Measurements from ENCODE around the gene ATP2B1. TPM values are rescaled to one million over a fixed set of nuclear protein-coding genes. Genes with fewer than 3 reads are reported as not detected.

The ATP2B1 gene
- total RNA-seq, 1 experiment from 2014 or later, result 48.5 TPM

DNA sequence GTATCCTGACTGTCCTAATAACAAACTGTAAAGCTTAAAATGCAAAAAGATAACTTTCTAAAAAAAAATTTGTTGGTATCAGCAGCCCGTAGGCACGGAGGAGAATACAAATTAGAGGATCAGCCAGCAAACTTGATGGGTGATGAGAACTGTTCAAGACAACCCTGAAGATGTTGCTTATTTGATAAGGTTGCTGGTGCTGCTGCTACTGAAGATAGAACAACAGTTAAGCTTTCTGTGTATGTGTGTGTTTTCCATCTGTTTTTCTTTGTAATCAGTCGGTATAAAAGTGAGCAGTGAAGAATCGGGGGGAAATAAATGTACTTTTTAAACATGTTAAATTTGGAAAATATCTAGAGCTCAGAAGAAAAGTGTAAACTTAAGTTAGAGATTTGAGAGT is 115.4 kb downstream of the ATP2B1 start:
- H2AFZ ChIP-seq (ENCODE audit: low read length), result no peak overlapping the region
- H3K9ac ChIP-seq (ENCODE audit: low read length), result no peak overlapping the region
- intact Hi-C loops (cut with micrococcal nuclease), result no loop called here
- H4K20me1 ChIP-seq (ENCODE audit: low read length), result no peaks in the 10 kb centered on the region
- no peaks in the 10 kb centered on the region for H3K9me3 ChIP-seq (ENCODE audit: low read length)
- H3K4me2 ChIP-seq (ENCODE audit: low read length), result no peak overlapping the region
- CTCF ChIA-PET, result no interaction called here
- H3F3A ChIP-seq (ENCODE audit: low read length, unreplicated experiment), result no peaks in the 10 kb centered on the region
- H3K79me2 ChIP-seq (ENCODE audit: low read length), result no peaks in the 10 kb centered on the region
- BruUV-seq (replicated peaks), result no TSS peak
- H3K27ac ChIP-seq (ENCODE audit: low read length), result no peak overlapping the region
- no peak overlapping the region for H3K4me3 ChIP-seq (ENCODE audit: low read length)
- peaks cover 38% of the 10 kb centered on the region for H3K36me3 ChIP-seq (ENCODE audit: low read depth, low read length)
- H3K4me1 ChIP-seq (ENCODE audit: insufficient read depth, low read length), result no peaks in the 10 kb centered on the region
- TF ChIP-seq EZH2 (IDR thresholded peaks at IDR 0.05; ENCODE audit: low read length, unreplicated experiment), result no peak
- TF ChIP-seq, protein P1, sequence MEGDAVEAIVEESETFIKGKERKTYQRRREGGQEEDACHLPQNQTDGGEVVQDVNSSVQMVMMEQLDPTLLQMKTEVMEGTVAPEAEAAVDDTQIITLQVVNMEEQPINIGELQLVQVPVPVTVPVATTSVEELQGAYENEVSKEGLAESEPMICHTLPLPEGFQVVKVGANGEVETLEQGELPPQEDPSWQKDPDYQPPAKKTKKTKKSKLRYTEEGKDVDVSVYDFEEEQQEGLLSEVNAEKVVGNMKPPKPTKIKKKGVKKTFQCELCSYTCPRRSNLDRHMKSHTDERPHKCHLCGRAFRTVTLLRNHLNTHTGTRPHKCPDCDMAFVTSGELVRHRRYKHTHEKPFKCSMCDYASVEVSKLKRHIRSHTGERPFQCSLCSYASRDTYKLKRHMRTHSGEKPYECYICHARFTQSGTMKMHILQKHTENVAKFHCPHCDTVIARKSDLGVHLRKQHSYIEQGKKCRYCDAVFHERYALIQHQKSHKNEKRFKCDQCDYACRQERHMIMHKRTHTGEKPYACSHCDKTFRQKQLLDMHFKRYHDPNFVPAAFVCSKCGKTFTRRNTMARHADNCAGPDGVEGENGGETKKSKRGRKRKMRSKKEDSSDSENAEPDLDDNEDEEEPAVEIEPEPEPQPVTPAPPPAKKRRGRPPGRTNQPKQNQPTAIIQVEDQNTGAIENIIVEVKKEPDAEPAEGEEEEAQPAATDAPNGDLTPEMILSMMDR (conservative IDR thresholded peaks at IDR 0.05; ENCODE audit: low read depth, low read length), result no peak
- TF ChIP-seq EZH2phosphoT487 (IDR thresholded peaks at IDR 0.05; ENCODE audit: borderline replicate concordance, low read length), result no peak
- no peak for ATAC-seq
- no peaks in the 10 kb centered on the region for H3K9me2 ChIP-seq (replicated peaks; ENCODE audit: low read length)
- no peak for DNase-seq
- POLR2A ChIA-PET (ENCODE audit: unreplicated experiment), result no interaction called here
- no peaks in the 10 kb centered on the region for H3K27me3 ChIP-seq (ENCODE audit: low read length)

DNA sequence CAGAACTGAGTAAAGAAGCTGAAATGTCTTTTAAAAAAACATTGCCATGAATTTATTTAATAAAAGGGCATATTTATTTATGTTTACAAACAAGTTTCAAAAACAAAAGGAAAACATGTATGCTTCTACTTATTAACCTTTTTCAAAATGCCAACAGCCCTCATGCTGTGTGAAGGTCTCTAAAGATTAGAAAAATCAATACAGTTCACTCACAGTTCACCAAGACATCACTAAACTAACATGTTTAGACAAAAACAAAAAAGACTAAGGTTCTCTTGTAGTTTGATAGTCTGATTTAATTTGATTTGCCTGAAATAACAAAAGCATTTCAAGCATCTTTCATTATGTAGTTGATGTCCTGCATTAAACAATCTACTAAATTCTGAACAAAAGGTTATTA is 118.9 kb downstream of the ATP2B1 start:
- ChIA-PET CTCF (no interaction called here), POLR2A (ENCODE audit: unreplicated experiment) (no interaction called here)
- no peak for ATAC-seq
- TF ChIP-seq EZH2 (IDR thresholded peaks at IDR 0.05; ENCODE audit: low read length, unreplicated experiment) (no peak), EZH2phosphoT487 (IDR thresholded peaks at IDR 0.05; ENCODE audit: borderline replicate concordance, low read length) (no peak)
- TF ChIP-seq, protein P1 (conservative IDR thresholded peaks at IDR 0.05; ENCODE audit: low read depth, low read length), result no peak
- H2AFZ ChIP-seq (ENCODE audit: low read length), result no peak overlapping the region
- no peaks in the 10 kb centered on the region for H3K9me2 ChIP-seq (replicated peaks; ENCODE audit: low read length)
- no peak for DNase-seq
- H3K4me1 ChIP-seq (ENCODE audit: insufficient read depth, low read length), result no peaks in the 10 kb centered on the region
- BruUV-seq (replicated peaks), result no TSS peak
- H3F3A ChIP-seq (ENCODE audit: low read length, unreplicated experiment), result no peaks in the 10 kb centered on the region
- H3K79me2 ChIP-seq (ENCODE audit: low read length), result no peaks in the 10 kb centered on the region
- H3K4me3 ChIP-seq (ENCODE audit: low read length), result no peak overlapping the region
- intact Hi-C loops (cut with micrococcal nuclease), result no loop called here
- no peak overlapping the region for H3K4me2 ChIP-seq (ENCODE audit: low read length)
- no peaks in the 10 kb centered on the region for H4K20me1 ChIP-seq (ENCODE audit: low read length)
- H3K9ac ChIP-seq (ENCODE audit: low read length), result no peak overlapping the region
- H3K27me3 ChIP-seq (ENCODE audit: low read length), result no peaks in the 10 kb centered on the region
- peaks cover 23% of the 10 kb centered on the region for H3K36me3 ChIP-seq (ENCODE audit: low read depth, low read length)
- H3K9me3 ChIP-seq (ENCODE audit: low read length), result no peaks in the 10 kb centered on the region
- no peak overlapping the region for H3K27ac ChIP-seq (ENCODE audit: low read length)

DNA sequence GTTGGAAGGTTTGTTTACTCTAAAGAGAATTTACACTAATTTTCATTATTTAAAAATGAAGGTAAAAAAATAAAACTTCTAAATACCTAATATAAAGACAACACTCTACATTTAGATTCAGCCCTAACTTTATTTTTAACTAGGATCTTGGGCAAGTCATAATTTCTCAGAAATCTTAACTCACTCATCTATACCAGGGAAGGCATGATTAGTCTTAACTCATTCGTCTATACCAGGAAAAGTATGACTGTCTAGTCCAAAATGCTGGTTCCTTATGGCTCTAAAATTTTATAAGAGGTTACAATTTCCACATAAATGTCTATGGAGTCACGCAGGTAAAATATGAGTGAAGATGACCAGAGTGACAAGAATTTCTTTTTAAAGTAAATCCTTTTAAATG is 130.1 kb downstream of the ATP2B1 start:
- ATAC-seq, result no peak
- intact Hi-C loops (cut with micrococcal nuclease), result no loop called here
- no peak overlapping the region for H2AFZ ChIP-seq (ENCODE audit: low read length)
- H3K4me1 ChIP-seq (ENCODE audit: insufficient read depth, low read length), result no peaks in the 10 kb centered on the region
- CTCF ChIA-PET, result no interaction called here
- TF ChIP-seq, protein P1 (conservative IDR thresholded peaks at IDR 0.05; ENCODE audit: low read depth, low read length), result no peak
- H3K9me2 ChIP-seq (replicated peaks; ENCODE audit: low read length), result no peaks in the 10 kb centered on the region
- no peak overlapping the region for H3K4me2 ChIP-seq (ENCODE audit: low read length)
- no peaks in the 10 kb centered on the region for H3K9me3 ChIP-seq (ENCODE audit: low read length)
- H3K9ac ChIP-seq (ENCODE audit: low read length), result no peak overlapping the region
- no peak overlapping the region for H3K4me3 ChIP-seq (ENCODE audit: low read length)
- DNase-seq, result no peak
- H3K27me3 ChIP-seq (ENCODE audit: low read length), result no peaks in the 10 kb centered on the region
- POLR2A ChIA-PET (ENCODE audit: unreplicated experiment), result no interaction called here
- no peaks in the 10 kb centered on the region for H3K79me2 ChIP-seq (ENCODE audit: low read length)
- H3K27ac ChIP-seq (ENCODE audit: low read length), result no peak overlapping the region
- BruUV-seq (replicated peaks), result no TSS peak
- H4K20me1 ChIP-seq (ENCODE audit: low read length), result no peaks in the 10 kb centered on the region
- no peaks in the 10 kb centered on the region for H3F3A ChIP-seq (ENCODE audit: low read length, unreplicated experiment)
- H3K36me3 ChIP-seq (ENCODE audit: low read depth, low read length), result no peaks in the 10 kb centered on the region
